HL-60 (cell line): ENCODE data around the gene LIMA1.

Experiments used
- DNase-seq, 2 experiments: peaks; one replicate each; pipeline ENCODE4 v3.0.0-alpha.2; 2010 to 2020; ENCODE audit warnings: low read depth in 1 of 2, low spot score in 1 of 2
- H3K27ac ChIP-seq: fragments of 250-450 bp; sonication (Bioruptor Pico); replicated peaks from 2 replicates; pipeline ENCODE4 v1.5.1; 2020; ENCODE audit warnings: mild to moderate bottlenecking, moderate library complexity
- H3K27me3 ChIP-seq: fragments of 250-450 bp; sonication (Bioruptor Pico); 2 replicates; pipeline ENCODE4 v1.5.1; 2021; ENCODE audit warnings: mild to moderate bottlenecking, moderate library complexity; ENCODE audit not compliant: insufficient read depth, poor library complexity, severe bottlenecking
- H3K4me3 ChIP-seq: replicated peaks from 2 replicates; pipeline ENCODE4 v1.5.1; 2011; ENCODE audit warnings: mild to moderate bottlenecking, control low read depth, low read length; ENCODE audit not compliant: insufficient read depth
- CTCF ChIP-seq: IDR thresholded peaks from one replicate; pipeline ENCODE4 v1.5.1; 2011; ENCODE audit warnings: low read length, control low read depth, inconsistent platforms; ENCODE audit not compliant: insufficient read depth
- GABPA ChIP-seq: IDR thresholded peaks from 2 replicates; pipeline ENCODE4 v1.6.1; 2012; ENCODE audit warnings: low read depth
- POLR2AphosphoS5 ChIP-seq: IDR thresholded peaks from 2 replicates; pipeline ENCODE4 v1.6.1; 2012; ENCODE audit warnings: low read depth
- SPI1 ChIP-seq: IDR thresholded peaks from 2 replicates; pipeline ENCODE4 v1.6.1; 2012; ENCODE audit warnings: low read depth, mild to moderate bottlenecking, borderline replicate concordance
- TF ChIP-seq, protein P1 (sequence below): IDR thresholded peaks from 2 replicates; pipeline ENCODE4 v1.6.1; 2012; ENCODE audit warnings: low read depth; ENCODE audit not compliant: insufficient replicate concordance

Gene LIMA1

GRCh38 chr12:50196537-50196936 is 86.8 kb downstream of the LIMA1 start:
- DNase-seq: no peak
- Histone ChIP-seq H3K4me3 (no peak overlapping the region), H3K27me3 (no peaks in the 10 kb centered on the region), H3K27ac (no peak overlapping the region)
- TF ChIP-seq POLR2AphosphoS5 (no peak), CTCF (no peak), GABPA (no peak), SPI1 (no peak)
- TF ChIP-seq, protein P1, sequence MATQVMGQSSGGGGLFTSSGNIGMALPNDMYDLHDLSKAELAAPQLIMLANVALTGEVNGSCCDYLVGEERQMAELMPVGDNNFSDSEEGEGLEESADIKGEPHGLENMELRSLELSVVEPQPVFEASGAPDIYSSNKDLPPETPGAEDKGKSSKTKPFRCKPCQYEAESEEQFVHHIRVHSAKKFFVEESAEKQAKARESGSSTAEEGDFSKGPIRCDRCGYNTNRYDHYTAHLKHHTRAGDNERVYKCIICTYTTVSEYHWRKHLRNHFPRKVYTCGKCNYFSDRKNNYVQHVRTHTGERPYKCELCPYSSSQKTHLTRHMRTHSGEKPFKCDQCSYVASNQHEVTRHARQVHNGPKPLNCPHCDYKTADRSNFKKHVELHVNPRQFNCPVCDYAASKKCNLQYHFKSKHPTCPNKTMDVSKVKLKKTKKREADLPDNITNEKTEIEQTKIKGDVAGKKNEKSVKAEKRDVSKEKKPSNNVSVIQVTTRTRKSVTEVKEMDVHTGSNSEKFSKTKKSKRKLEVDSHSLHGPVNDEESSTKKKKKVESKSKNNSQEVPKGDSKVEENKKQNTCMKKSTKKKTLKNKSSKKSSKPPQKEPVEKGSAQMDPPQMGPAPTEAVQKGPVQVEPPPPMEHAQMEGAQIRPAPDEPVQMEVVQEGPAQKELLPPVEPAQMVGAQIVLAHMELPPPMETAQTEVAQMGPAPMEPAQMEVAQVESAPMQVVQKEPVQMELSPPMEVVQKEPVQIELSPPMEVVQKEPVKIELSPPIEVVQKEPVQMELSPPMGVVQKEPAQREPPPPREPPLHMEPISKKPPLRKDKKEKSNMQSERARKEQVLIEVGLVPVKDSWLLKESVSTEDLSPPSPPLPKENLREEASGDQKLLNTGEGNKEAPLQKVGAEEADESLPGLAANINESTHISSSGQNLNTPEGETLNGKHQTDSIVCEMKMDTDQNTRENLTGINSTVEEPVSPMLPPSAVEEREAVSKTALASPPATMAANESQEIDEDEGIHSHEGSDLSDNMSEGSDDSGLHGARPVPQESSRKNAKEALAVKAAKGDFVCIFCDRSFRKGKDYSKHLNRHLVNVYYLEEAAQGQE: no peak

DNA sequence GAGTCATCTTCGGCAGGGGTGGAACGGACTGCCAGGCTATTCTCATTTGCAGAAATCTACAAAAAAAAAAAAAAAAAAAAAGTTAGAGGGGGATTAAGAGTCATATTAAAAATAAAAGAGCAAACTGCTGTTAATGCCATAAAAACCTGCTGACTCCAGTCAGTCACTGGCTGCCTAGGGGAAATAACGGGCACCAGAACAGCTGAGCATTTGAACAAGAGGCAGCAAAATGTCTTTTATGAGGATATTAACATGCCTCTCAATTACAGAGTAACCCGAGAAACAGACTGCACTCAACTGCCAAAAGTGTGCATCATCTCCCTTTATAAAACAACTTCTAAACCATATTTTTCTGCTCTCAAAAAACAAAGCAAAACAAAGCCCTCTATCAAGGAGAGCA is 87.5 kb downstream of the LIMA1 start:
- TF ChIP-seq, protein P1: no peak
- no peak for TF ChIP-seq SPI1
- no peak for TF ChIP-seq CTCF
- no peak for TF ChIP-seq POLR2AphosphoS5
- no peak for TF ChIP-seq GABPA
- H3K27ac ChIP-seq: no peak overlapping the region
- DNase-seq: no peak
- H3K4me3 ChIP-seq: no peak overlapping the region
- no peaks in the 10 kb centered on the region for H3K27me3 ChIP-seq

GRCh38 chr12:50192908-50193307 is 90.4 kb downstream of the LIMA1 start:
- TF ChIP-seq CTCF (no peak), GABPA (no peak), SPI1 (no peak), POLR2AphosphoS5 (no peak)
- TF ChIP-seq, protein P1: no peak
- H3K27ac ChIP-seq: no peak overlapping the region
- DNase-seq: no peak

More at GRCh38 chr12:50192908-50193307, 90.4 kb downstream of the LIMA1 start:
- Histone ChIP-seq H3K4me3 (no peak overlapping the region), H3K27me3 (no peaks in the 10 kb centered on the region)
